Measurements from ENCODE around the gene GALNT1. TPM values are rescaled to one million over a fixed set of nuclear protein-coding genes. Genes with fewer than 3 reads are reported as not detected.
"Not testable (repeated sequence)": the region's sequence is repeated elsewhere in the genome, so short reads cannot be mapped to it uniquely, and the experiment has no call there.

GALNT1 gene
- total RNA-seq, 6 donors from 2014 or later = 15.0 to 70.9 (median 38.3) TPM

DNA sequence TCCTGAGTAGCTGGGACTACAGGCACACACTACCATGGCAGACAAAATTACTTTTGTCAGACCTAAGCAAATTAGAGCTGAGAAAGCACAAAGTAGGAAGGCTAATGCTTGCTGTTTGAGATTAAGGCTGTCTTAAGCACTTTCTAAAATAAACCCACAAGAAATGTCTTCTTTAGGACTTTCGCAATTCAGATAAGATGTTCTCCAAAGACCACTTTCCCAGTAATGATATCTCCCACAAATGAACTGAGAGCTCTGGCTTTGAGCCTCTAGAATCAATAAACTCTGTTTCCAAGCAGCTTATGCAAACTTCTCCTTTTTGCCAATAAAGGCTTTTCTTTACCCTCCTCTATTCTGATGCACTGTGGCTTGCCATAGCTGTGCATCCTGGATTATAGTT lies 32.0 kb upstream of the GALNT1 start:
- Histone ChIP-seq H3K27me3 (no peaks in the 10 kb centered on the region), H3K9me3 (no peaks in the 10 kb centered on the region), H3K4me1 (no peaks in the 10 kb centered on the region), H3K4me3 (no peak overlapping the region), H3K36me3 (no peaks in the 10 kb centered on the region), H3K27ac (no peak overlapping the region)
- no peak for TF ChIP-seq EP300 (IDR thresholded peaks at IDR 0.05)
- no peak for TF ChIP-seq CTCF (IDR thresholded peaks at IDR 0.05)
- TF ChIP-seq POLR2A (IDR thresholded peaks at IDR 0.05) = no peak
- TF ChIP-seq POLR2AphosphoS5 (IDR thresholded peaks at IDR 0.05) = no peak
- DNase-seq (no peak), ATAC-seq (ENCODE audit: low FRiP score in 2 of 2) (no peak)
- WGBS, 2 donors = 71 to 73% methylated on average over 1 of the region's 1 CpG

GRCh38 chr18:35553300-35553699 lies 28.2 kb upstream of the GALNT1 start:
- H3K4me1 ChIP-seq = no peaks in the 10 kb centered on the region
- no peaks in the 10 kb centered on the region for H3K36me3 ChIP-seq
- no peaks in the 10 kb centered on the region for H3K27me3 ChIP-seq
- ATAC-seq (ENCODE audit: low FRiP score in 2 of 2) (no peak), DNase-seq (no peak)
- H3K4me3 ChIP-seq = no peak overlapping the region
- no peak for TF ChIP-seq POLR2AphosphoS5 (IDR thresholded peaks at IDR 0.05)
- no peak for TF ChIP-seq POLR2A (IDR thresholded peaks at IDR 0.05)
- no peak for TF ChIP-seq CTCF (IDR thresholded peaks at IDR 0.05)
- TF ChIP-seq EP300 (IDR thresholded peaks at IDR 0.05) = no peak
- H3K9me3 ChIP-seq = no peaks in the 10 kb centered on the region
- no peak overlapping the region for H3K27ac ChIP-seq
- WGBS, 2 donors = 77 to 78% methylated on average over 2 of the region's 2 CpGs

GRCh38 chr18:35555538-35555937 lies 26.0 kb upstream of the GALNT1 start:
- DNase-seq; H3K9me3 ChIP-seq; H3K36me3 ChIP-seq; H3K4me1 ChIP-seq; H3K27ac ChIP-seq; H3K4me3 ChIP-seq; H3K27me3 ChIP-seq; ATAC-seq (ENCODE audit: low FRiP score in 2 of 2): not testable (repeated sequence)
- 95 to 96% methylated on average over 5 of the region's 5 CpGs for WGBS, 2 donors

- H3K27ac ChIP-seq = no peak overlapping the region
- no peak for ATAC-seq (ENCODE audit: low FRiP score in 2 of 2)
These were observed 21.7 kb upstream of the GALNT1 start for GRCh38 chr18:35559867-35560266.

DNA sequence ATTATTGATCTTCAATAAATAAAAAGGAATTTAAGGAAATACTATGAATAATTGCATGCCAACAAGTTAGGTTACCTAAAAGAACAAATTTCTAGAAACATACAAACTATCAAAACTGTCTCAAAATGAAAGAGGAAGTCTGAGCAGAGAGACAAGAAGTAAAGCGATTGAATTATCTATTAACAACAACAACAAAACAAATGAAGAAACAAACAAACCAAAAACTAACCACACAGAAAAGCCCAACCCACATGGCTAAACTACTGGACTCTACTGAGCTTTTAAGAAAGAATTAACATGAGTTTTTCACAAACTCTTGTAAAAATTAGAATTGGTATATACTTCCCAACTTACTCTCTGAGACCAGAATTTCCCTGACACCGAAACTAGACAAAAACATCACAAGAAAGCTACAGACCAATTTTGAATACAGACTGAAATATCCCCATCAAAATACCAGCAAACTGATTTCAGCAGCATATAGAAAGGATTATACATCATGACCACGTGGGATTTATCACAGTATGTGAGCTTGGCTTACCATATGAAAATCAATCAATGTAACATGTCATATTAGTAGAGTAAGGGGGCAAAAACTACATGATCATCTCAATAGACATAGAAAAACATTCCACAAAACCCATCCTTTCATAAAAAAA lies 16.6 kb upstream of the GALNT1 start:
- ATAC-seq (ENCODE audit: low FRiP score in 2 of 2) = no peak
- H3K27me3 ChIP-seq = no peaks in the 10 kb centered on the region
- no peaks in the 10 kb centered on the region for H3K4me1 ChIP-seq
- TF ChIP-seq POLR2AphosphoS5 (IDR thresholded peaks at IDR 0.05) = no peak
- TF ChIP-seq EP300 (IDR thresholded peaks at IDR 0.05) = no peak
- TF ChIP-seq CTCF (IDR thresholded peaks at IDR 0.05) = no peak
- TF ChIP-seq POLR2A (IDR thresholded peaks at IDR 0.05) = no peak
- no peak for DNase-seq
- no peak overlapping the region for H3K27ac ChIP-seq
- no peak overlapping the region for H3K4me3 ChIP-seq
- no peaks in the 10 kb centered on the region for H3K9me3 ChIP-seq
- WGBS, 2 donors = 79% methylated on average over 3 of the region's 3 CpGs
- no peaks in the 10 kb centered on the region for H3K36me3 ChIP-seq

More at GRCh38 chr18:35559867-35560266, 21.7 kb upstream of the GALNT1 start:
- no peak overlapping the region for H3K4me3 ChIP-seq
- H3K9me3 ChIP-seq = no peaks in the 10 kb centered on the region
- DNase-seq = no peak
- H3K36me3 ChIP-seq = no peaks in the 10 kb centered on the region
- peaks cover 0 to 2% (median 0%) of the 10 kb centered on the region in 4 donors for H3K27me3 ChIP-seq
- no peaks in the 10 kb centered on the region for H3K4me1 ChIP-seq
- TF ChIP-seq POLR2A (IDR thresholded peaks at IDR 0.05) (no peak), POLR2AphosphoS5 (IDR thresholded peaks at IDR 0.05) (no peak), EP300 (IDR thresholded peaks at IDR 0.05) (no peak), CTCF (IDR thresholded peaks at IDR 0.05) (no peak)

Data from upper lobe of left lung (tissue), 6 donors.